B cell (primary cell): ENCODE data around the gene OPHN1.

Source experiments
- EZH2 ChIP-seq: IDR thresholded peaks from 2 replicates; pipeline ENCODE4 v1.6.1; 2012; ENCODE audit warnings: borderline replicate concordance, low read depth, mild to moderate bottlenecking, moderate library complexity, low read length; ENCODE audit not compliant: insufficient read depth, poor library complexity, severe bottlenecking
- TF ChIP-seq, protein P1 (sequence below): fragments of 200-600 bp; IDR thresholded peaks from one replicate; pipeline ENCODE4 v1.8.0; 2022; ENCODE audit warnings: antibody characterized with exemption, mild to moderate bottlenecking

- TF ChIP-seq, protein P1, sequence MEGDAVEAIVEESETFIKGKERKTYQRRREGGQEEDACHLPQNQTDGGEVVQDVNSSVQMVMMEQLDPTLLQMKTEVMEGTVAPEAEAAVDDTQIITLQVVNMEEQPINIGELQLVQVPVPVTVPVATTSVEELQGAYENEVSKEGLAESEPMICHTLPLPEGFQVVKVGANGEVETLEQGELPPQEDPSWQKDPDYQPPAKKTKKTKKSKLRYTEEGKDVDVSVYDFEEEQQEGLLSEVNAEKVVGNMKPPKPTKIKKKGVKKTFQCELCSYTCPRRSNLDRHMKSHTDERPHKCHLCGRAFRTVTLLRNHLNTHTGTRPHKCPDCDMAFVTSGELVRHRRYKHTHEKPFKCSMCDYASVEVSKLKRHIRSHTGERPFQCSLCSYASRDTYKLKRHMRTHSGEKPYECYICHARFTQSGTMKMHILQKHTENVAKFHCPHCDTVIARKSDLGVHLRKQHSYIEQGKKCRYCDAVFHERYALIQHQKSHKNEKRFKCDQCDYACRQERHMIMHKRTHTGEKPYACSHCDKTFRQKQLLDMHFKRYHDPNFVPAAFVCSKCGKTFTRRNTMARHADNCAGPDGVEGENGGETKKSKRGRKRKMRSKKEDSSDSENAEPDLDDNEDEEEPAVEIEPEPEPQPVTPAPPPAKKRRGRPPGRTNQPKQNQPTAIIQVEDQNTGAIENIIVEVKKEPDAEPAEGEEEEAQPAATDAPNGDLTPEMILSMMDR, result no peak
- TF ChIP-seq EZH2, result no peak
Observed at GRCh38 chrX:68292471-68292870, 140.8 kb downstream of the OPHN1 start.
